Neutrophil (primary cell): Measurements from ENCODE around the gene TIMM17A.
"Not testable (repeated sequence)": the region's sequence is repeated elsewhere in the genome, so short reads cannot be mapped to it uniquely, and the experiment has no call there.

Source experiments
- H3K27ac ChIP-seq: fragments of 200-600 bp; sonication (generic); 2 replicates; pipeline ENCODE4 v1.5.1; 2016; ENCODE audit warnings: mild to moderate bottlenecking, moderate library complexity
- H3K27me3 ChIP-seq: fragments of 200-600 bp; sonication (generic); 2 replicates; pipeline ENCODE4 v1.6.0; 2016; ENCODE audit warnings: mild to moderate bottlenecking
- H3K36me3 ChIP-seq: fragments of 200-600 bp; sonication (generic); 2 replicates; pipeline ENCODE4 v1.5.1; 2017
- H3K4me1 ChIP-seq, 2 experiments: fragments of 200-600 bp in 1 of 2; sonication (generic) in 1 of 2; 1 replicate in 1 of 2; 2 replicates in 1 of 2; pipeline versions ENCODE4 v1.5.1 to v1.6.1; 2013 to 2016; ENCODE audit warnings: low read depth in 1 of 2, low read length in 1 of 2, mild to moderate bottlenecking in 1 of 2, moderate library complexity in 1 of 2; ENCODE audit not compliant: control insufficient read depth in 1 of 2, insufficient read depth in 1 of 2
- H3K4me3 ChIP-seq, 2 experiments: fragments of 200-600 bp in 1 of 2; sonication (generic) in 1 of 2; 1 replicate in 1 of 2; 2 replicates in 1 of 2; pipeline ENCODE4 v1.5.1; 2013 to 2016; ENCODE audit warnings: low read depth in 1 of 2, low read length in 1 of 2, mild to moderate bottlenecking in 1 of 2, moderate library complexity in 1 of 2
- H3K9me3 ChIP-seq: fragments of 200-600 bp; sonication (generic); 2 replicates; pipeline ENCODE4 v1.5.1; 2016
- CTCF ChIP-seq: fragments of 200-600 bp; sonication (generic); IDR thresholded peaks from 2 replicates; pipeline ENCODE4 v1.5.1; 2016; ENCODE audit warnings: antibody characterized with exemption

Gene TIMM17A

GRCh38 chr1:201933840-201934430 is 21.4 kb upstream of the TIMM17A start:
- TF ChIP-seq CTCF, result no peak
- Histone ChIP-seq H3K9me3 (no peaks in the 10 kb centered on the region), H3K4me3 (no peak overlapping the region), H3K4me1 (no peaks in the 10 kb centered on the region), H3K27me3 (peaks cover 24% of the 10 kb centered on the region), H3K36me3 (no peaks in the 10 kb centered on the region), H3K27ac (no peak overlapping the region)

GRCh38 chr1:201937624-201938213 is 17.6 kb upstream of the TIMM17A start:
- H3K27ac ChIP-seq, result no peak overlapping the region
- H3K27me3 ChIP-seq, result peaks cover 14% of the 10 kb centered on the region
- no peak overlapping the region for H3K4me3 ChIP-seq
- H3K4me1 ChIP-seq, result no peaks in the 10 kb centered on the region
- H3K9me3 ChIP-seq, result no peaks in the 10 kb centered on the region
- no peaks in the 10 kb centered on the region for H3K36me3 ChIP-seq
- no peak for TF ChIP-seq CTCF

- no peaks in the 10 kb centered on the region for H3K36me3 ChIP-seq
- no peak overlapping the region for H3K4me3 ChIP-seq
- TF ChIP-seq CTCF, result no peak
- H3K4me1 ChIP-seq, result no peaks in the 10 kb centered on the region
- H3K27me3 ChIP-seq, result peaks cover 14% of the 10 kb centered on the region
- no peaks in the 10 kb centered on the region for H3K9me3 ChIP-seq
- no peak overlapping the region for H3K27ac ChIP-seq
Observed at GRCh38 chr1:201938440-201939035, 16.8 kb upstream of the TIMM17A start.

DNA sequence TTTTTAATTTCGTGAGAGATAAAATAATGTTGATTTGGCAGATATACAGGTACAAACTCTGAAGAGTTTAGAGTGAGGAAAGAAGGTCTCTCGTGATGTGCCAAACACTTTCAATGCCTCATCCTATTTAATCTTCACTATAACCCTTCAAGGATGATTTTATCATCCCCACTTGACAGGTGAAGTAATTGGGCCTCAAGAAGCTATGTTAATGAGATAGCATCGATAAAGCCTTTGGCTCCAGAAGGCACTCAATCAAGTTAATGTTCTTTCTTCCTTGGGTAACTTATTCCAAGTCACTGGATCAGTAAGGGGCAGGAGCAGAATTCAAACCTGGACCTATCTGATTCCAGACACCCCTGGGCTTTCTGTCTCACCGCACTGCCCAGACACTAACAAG is 16.2 kb upstream of the TIMM17A start:
- H3K9me3 ChIP-seq, result no peaks in the 10 kb centered on the region
- H3K4me1 ChIP-seq, result no peaks in the 10 kb centered on the region
- no peak for TF ChIP-seq CTCF
- no peak overlapping the region for H3K4me3 ChIP-seq
- no peak overlapping the region for H3K27ac ChIP-seq
- no peaks in the 10 kb centered on the region for H3K36me3 ChIP-seq
- peaks cover 14% of the 10 kb centered on the region for H3K27me3 ChIP-seq

DNA sequence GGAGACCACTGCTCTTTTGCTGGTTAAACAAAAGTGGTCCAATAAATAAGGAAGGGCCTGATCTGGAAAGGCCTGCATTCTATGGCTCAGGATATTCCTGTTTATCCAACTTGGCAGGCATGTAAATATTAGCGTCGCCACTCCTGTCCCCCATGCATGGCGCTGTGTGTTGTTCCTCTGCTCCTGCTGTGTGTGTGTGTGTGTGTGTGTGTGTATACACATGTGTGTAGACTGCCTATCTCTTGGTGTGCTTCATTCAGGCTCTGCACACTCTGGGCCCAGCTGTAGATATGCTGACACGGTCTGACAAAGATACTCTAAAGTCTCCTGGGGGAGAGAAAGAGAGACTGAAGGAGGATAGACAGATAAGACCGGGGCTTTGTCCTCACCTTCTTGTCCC is 15.7 kb upstream of the TIMM17A start:
- Histone ChIP-seq H3K27me3 (peaks cover 14% of the 10 kb centered on the region), H3K9me3 (no peaks in the 10 kb centered on the region), H3K27ac (no peak overlapping the region), H3K4me3 (no peak overlapping the region), H3K4me1 (no peaks in the 10 kb centered on the region), H3K36me3 (no peaks in the 10 kb centered on the region)
- TF ChIP-seq CTCF, result no peak

DNA sequence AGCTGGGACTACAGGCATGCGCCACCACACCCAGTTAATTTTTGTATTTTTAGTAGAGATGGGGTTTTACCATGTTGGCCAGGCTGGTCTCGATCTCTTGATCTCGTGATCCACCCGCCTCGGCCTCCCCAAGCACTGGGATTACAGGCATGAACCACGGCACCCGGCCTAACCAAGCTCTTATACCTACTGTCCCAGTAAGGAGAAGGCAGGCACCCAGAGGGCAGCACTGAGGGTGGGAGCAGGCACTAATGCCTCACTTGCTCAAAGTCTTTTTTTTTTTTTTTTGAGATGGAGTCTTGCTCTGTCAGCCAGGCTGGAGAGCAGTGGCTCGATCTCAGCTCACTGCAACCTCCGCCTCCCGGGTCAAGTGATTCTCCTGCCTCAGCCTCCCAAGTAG is 15.0 kb upstream of the TIMM17A start:
- H3K4me1 ChIP-seq, H3K4me3 ChIP-seq, H3K36me3 ChIP-seq, H3K27ac ChIP-seq, H3K9me3 ChIP-seq: not testable (repeated sequence)
- peaks cover 17% of the 10 kb centered on the region for H3K27me3 ChIP-seq
